Endothelial cell of umbilical vein (primary cell): Measurements from ENCODE around the gene RFX2.

Experiments
- POLR2A ChIP-seq: IDR thresholded peaks from 2 replicates; pipeline ENCODE4 v1.6.1; 2012; ENCODE audit warnings: low read depth, mild to moderate bottlenecking, control low read depth, low read length
- TF ChIP-seq, protein P1 (sequence below), 2 donors: IDR thresholded peaks; 1 replicate in 1 of 2; 2 replicates in 1 of 2; pipeline ENCODE4 v1.5.1; 2011; ENCODE audit warnings: low read length in 2 of 2, mild to moderate bottlenecking in 2 of 2, moderate library complexity in 2 of 2, control low read depth in 1 of 2, inconsistent platforms in 1 of 2, low read depth in 1 of 2; ENCODE audit not compliant: insufficient read depth in 1 of 2; ENCODE audit errors: extremely low read depth in 1 of 2

DNA sequence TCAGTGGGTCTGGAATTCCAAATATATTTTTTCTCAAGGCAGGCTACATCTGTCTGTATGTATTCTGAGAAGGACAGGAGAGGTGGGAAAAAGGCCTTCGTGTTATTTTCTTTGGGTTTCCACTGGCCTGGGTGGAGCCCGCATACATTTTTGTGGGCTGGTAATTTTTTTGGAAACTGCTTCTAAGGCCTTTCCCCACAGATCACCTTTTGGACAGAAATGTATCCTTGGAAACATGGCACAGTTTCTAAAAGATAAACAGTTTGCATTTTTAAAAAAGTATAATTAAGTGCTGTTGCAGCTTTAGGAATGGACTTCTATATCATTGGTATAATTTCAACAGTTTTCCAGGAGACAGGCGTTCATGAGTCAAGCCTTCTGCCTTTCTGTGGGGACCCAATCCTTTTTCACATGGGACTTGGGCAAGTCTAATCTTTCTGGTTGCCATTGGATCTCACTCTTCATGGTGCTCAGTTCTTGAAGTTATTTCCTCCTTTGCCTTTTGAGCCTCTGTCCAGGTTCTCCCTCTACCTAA lies 8.9 kb downstream of the RFX2 start:
- TF ChIP-seq, protein P1, sequence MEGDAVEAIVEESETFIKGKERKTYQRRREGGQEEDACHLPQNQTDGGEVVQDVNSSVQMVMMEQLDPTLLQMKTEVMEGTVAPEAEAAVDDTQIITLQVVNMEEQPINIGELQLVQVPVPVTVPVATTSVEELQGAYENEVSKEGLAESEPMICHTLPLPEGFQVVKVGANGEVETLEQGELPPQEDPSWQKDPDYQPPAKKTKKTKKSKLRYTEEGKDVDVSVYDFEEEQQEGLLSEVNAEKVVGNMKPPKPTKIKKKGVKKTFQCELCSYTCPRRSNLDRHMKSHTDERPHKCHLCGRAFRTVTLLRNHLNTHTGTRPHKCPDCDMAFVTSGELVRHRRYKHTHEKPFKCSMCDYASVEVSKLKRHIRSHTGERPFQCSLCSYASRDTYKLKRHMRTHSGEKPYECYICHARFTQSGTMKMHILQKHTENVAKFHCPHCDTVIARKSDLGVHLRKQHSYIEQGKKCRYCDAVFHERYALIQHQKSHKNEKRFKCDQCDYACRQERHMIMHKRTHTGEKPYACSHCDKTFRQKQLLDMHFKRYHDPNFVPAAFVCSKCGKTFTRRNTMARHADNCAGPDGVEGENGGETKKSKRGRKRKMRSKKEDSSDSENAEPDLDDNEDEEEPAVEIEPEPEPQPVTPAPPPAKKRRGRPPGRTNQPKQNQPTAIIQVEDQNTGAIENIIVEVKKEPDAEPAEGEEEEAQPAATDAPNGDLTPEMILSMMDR (IDR thresholded peaks at IDR 0.05; ENCODE audit: extremely low read depth in 1 of 2, insufficient read depth in 1 of 2, low read depth in 1 of 2, low read length in 2 of 2): no peak
- TF ChIP-seq POLR2A: no peak
